ENCODE data around the gene TLE3.

DNA sequence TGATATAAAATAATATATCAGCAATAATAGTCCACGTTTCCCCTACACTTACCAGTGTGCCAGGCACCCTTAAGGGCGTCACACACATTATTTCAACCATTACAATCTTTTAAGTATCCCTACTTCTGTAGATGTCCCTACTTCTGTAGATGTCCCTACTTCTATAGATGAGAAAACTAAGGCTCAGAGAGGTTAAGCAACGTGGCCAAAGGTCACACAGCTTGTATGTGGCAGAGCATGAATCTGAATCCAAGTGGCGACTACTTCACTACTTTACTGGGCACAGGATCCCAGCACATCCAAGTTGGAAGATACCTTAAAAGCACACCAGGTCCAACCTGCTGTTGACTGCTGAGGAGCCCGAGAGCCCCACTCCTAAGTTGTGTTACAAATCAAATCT is 77.5 kb downstream of the TLE3 start:
- TF ChIP-seq, protein P1, sequence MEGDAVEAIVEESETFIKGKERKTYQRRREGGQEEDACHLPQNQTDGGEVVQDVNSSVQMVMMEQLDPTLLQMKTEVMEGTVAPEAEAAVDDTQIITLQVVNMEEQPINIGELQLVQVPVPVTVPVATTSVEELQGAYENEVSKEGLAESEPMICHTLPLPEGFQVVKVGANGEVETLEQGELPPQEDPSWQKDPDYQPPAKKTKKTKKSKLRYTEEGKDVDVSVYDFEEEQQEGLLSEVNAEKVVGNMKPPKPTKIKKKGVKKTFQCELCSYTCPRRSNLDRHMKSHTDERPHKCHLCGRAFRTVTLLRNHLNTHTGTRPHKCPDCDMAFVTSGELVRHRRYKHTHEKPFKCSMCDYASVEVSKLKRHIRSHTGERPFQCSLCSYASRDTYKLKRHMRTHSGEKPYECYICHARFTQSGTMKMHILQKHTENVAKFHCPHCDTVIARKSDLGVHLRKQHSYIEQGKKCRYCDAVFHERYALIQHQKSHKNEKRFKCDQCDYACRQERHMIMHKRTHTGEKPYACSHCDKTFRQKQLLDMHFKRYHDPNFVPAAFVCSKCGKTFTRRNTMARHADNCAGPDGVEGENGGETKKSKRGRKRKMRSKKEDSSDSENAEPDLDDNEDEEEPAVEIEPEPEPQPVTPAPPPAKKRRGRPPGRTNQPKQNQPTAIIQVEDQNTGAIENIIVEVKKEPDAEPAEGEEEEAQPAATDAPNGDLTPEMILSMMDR (IDR thresholded peaks at IDR 0.05 in 4 of 5, conservative IDR thresholded peaks at IDR 0.05 in 1 of 5): no peak
- TF ChIP-seq POLR2A (IDR thresholded peaks at IDR 0.05): no peak

Measured in gastrocnemius medialis (tissue), 4 donors.